ENCODE measurements around the gene CLDN24. TPM values are rescaled to one million over a fixed set of nuclear protein-coding genes. Genes with fewer than 3 reads are reported as not detected.

Gene CLDN24
- total RNA-seq, 1 experiment from 2014 or later, result not detected

DNA sequence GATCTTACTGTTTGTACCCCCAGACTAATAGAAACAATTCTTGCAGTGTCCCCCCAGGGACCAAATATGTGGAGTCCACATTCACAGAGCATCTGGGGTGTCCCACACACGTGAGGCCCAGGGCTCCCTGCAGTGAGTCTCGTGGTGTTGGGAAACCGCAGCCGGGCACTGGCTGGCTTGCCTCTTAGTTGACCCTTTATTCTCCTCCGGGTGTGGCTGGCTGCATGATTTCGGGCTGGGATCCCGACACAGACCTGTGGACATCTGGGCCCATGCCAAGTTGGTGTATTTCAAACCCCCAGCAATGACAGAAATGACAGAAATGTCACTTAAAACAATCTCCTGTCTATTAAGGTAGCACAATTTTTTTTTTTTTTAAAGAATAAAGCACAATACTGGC lies 15.6 kb upstream of the CLDN24 start:
- H4K20me1 ChIP-seq (ENCODE audit: insufficient read depth), result no peaks in the 10 kb centered on the region
- H3K9ac ChIP-seq (ENCODE audit: low read length), result no peak overlapping the region
- H3K4me3 ChIP-seq (replicated peaks in 1 of 2; ENCODE audit: low read depth in 1 of 2, low read length in 2 of 2), result no peak overlapping the region
- peaks cover 40 to 51% of the 10 kb centered on the region in 2 experiments for H3K4me1 ChIP-seq (ENCODE audit: control insufficient read depth in 1 of 2, insufficient read depth in 2 of 2, low read length in 2 of 2)
- no peaks in the 10 kb centered on the region for H3K9me2 ChIP-seq (ENCODE audit: insufficient read depth)
- intact Hi-C loops (cut with micrococcal nuclease), result no loop called here
- H3K9me3 ChIP-seq (ENCODE audit: control insufficient read depth in 1 of 2, insufficient read depth in 1 of 2, low read depth in 1 of 2, low read length in 2 of 2), result peaks cover 0 to 3% of the 10 kb centered on the region in 2 experiments; a peak in 1 of 4 replicates
- ATAC-seq (peak; percentile 65), DNase-seq (ENCODE audit: low read depth, low spot score) (no peak)
- TF ChIP-seq SP1 (IDR thresholded peaks at IDR 0.05; ENCODE audit: low read depth) (no peak), SIN3A (IDR thresholded peaks at IDR 0.05; ENCODE audit: low read depth) (no peak), RAD21 (IDR thresholded peaks at IDR 0.05; ENCODE audit: low read depth) (no peak), EGR1 (IDR thresholded peaks at IDR 0.05; ENCODE audit: low read depth) (no peak), CEBPB (IDR thresholded peaks at IDR 0.05; ENCODE audit: low read depth) (no peak; the same call in 1 of the 2 replicates), MAX (IDR thresholded peaks at IDR 0.05) (no peak), ZFX (IDR thresholded peaks at IDR 0.05) (no peak), CBX3 (IDR thresholded peaks at IDR 0.05; ENCODE audit: low read depth) (no peak), ELF1 (IDR thresholded peaks at IDR 0.05; ENCODE audit: borderline replicate concordance, low read depth) (no peak), JUND (IDR thresholded peaks at IDR 0.05) (no peak)
- TF ChIP-seq, protein P1, sequence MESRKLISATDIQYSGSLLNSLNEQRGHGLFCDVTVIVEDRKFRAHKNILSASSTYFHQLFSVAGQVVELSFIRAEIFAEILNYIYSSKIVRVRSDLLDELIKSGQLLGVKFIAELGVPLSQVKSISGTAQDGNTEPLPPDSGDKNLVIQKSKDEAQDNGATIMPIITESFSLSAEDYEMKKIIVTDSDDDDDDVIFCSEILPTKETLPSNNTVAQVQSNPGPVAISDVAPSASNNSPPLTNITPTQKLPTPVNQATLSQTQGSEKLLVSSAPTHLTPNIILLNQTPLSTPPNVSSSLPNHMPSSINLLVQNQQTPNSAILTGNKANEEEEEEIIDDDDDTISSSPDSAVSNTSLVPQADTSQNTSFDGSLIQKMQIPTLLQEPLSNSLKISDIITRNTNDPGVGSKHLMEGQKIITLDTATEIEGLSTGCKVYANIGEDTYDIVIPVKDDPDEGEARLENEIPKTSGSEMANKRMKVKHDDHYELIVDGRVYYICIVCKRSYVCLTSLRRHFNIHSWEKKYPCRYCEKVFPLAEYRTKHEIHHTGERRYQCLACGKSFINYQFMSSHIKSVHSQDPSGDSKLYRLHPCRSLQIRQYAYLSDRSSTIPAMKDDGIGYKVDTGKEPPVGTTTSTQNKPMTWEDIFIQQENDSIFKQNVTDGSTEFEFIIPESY (IDR thresholded peaks at IDR 0.05; ENCODE audit: extremely low read depth, insufficient replicate concordance, low read length), result no peak
- TF ChIP-seq, protein P2, sequence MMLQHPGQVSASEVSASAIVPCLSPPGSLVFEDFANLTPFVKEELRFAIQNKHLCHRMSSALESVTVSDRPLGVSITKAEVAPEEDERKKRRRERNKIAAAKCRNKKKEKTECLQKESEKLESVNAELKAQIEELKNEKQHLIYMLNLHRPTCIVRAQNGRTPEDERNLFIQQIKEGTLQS (IDR thresholded peaks at IDR 0.05), result no peak
- TF ChIP-seq, protein P3, sequence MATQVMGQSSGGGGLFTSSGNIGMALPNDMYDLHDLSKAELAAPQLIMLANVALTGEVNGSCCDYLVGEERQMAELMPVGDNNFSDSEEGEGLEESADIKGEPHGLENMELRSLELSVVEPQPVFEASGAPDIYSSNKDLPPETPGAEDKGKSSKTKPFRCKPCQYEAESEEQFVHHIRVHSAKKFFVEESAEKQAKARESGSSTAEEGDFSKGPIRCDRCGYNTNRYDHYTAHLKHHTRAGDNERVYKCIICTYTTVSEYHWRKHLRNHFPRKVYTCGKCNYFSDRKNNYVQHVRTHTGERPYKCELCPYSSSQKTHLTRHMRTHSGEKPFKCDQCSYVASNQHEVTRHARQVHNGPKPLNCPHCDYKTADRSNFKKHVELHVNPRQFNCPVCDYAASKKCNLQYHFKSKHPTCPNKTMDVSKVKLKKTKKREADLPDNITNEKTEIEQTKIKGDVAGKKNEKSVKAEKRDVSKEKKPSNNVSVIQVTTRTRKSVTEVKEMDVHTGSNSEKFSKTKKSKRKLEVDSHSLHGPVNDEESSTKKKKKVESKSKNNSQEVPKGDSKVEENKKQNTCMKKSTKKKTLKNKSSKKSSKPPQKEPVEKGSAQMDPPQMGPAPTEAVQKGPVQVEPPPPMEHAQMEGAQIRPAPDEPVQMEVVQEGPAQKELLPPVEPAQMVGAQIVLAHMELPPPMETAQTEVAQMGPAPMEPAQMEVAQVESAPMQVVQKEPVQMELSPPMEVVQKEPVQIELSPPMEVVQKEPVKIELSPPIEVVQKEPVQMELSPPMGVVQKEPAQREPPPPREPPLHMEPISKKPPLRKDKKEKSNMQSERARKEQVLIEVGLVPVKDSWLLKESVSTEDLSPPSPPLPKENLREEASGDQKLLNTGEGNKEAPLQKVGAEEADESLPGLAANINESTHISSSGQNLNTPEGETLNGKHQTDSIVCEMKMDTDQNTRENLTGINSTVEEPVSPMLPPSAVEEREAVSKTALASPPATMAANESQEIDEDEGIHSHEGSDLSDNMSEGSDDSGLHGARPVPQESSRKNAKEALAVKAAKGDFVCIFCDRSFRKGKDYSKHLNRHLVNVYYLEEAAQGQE (IDR thresholded peaks at IDR 0.05; ENCODE audit: low read depth), result no peak
- RAD21 ChIA-PET (ENCODE audit: low non-redundant PET in 1 of 2, low total read pairs in 2 of 2, uncharacterized antibody in 2 of 2, unreplicated experiment in 2 of 2), result interaction anchor here in 1 of 2 experiments (0.7 kb wide), 1 partner anchor 1830 kb away, joined by 3 read pairs; no protein-coding TSS in a partner anchor
- CTCF ChIA-PET, result no interaction called here
- no TSS peak for BruUV-seq (replicated peaks)
- no peak overlapping the region for H3K27ac ChIP-seq (ENCODE audit: low read depth, low read length)
- POLR2A ChIA-PET, result no interaction called here
- H3K36me3 ChIP-seq (ENCODE audit: control insufficient read depth in 1 of 2, insufficient read depth in 2 of 2, low read length in 2 of 2), result no peaks in the 10 kb centered on the region
- H3K27me3 ChIP-seq (ENCODE audit: insufficient read depth, low read length), result no peaks in the 10 kb centered on the region
- no peaks in the 10 kb centered on the region for H3K79me2 ChIP-seq (ENCODE audit: insufficient read depth, low read length)
- peak overlapping the region; percentile 14 for H2AFZ ChIP-seq (ENCODE audit: low read depth, low read length, poor library complexity, severe bottlenecking)
- H3K4me2 ChIP-seq (ENCODE audit: low read length), result peak overlapping the region; percentile 52
